GM12874 (cell line): ENCODE results near the gene COMTD1.

Experiments
- CTCF ChIP-seq: IDR thresholded peaks from 2 replicates; pipeline ENCODE4 v1.5.1; 2011; ENCODE audit warnings: low read depth, mild to moderate bottlenecking, control low read depth, low read length, moderate library complexity; ENCODE audit not compliant: insufficient read depth

COMTD1 gene

GRCh38 chr10:75189266-75190096 is 46.3 kb downstream of the COMTD1 start:
- no peak for TF ChIP-seq CTCF

GRCh38 chr10:75187961-75188426 is 47.8 kb downstream of the COMTD1 start:
- peak; percentile 64 for TF ChIP-seq CTCF

GRCh38 chr10:75186310-75186709 is 49.4 kb downstream of the COMTD1 start:
- no peak for TF ChIP-seq CTCF
